ENCODE measurements around the gene THSD4. TPM values are rescaled to one million over a fixed set of nuclear protein-coding genes. Genes with fewer than 3 reads are reported as not detected.

Gene THSD4
- polyA plus RNA-seq, 2 of the 4 experiments (the other 2 are of a cell fraction) = 15.8 to 40.7 TPM

DNA sequence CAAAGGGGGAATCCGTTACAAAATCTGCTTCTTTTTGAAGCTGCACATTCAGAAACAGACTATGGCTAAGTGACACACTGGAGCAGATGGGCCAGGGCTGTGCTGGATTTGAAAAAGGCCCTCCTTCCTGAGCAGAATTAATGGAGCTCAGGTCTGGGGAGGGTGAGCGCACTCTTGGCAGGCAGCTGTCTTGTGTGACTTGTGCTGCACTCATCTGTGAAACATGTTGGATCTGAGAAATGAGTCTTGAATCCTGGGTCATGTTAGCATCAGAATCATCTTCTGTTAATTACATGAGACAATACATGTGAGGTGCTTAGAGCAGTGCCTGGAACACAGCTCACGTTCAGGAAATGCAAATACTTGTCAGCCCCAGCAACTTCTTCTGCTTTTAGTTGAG, 219.6 kb downstream of the THSD4 start:
- WGBS (ENCODE audit: missing lambda C conversion rate) = 84% methylated on average over 3 of the region's 3 CpGs
- DNase-seq (ENCODE audit: low read depth in 1 of 2, low spot score in 1 of 2) (no peak), ATAC-seq (no peak), FAIRE-seq (no peak)
- TF ChIP-seq NPAS2 (CRISPR knock-in tag; IDR thresholded peaks at IDR 0.05; ENCODE audit: borderline replicate concordance) (no peak), JUN (IDR thresholded peaks at IDR 0.05) (no peak), ZSCAN20 (CRISPR knock-in tag; IDR thresholded peaks at IDR 0.05) (no peak)
- Histone ChIP-seq H3K27ac (no peak overlapping the region), H3K4me1 (peaks cover 8% of the 10 kb centered on the region; the same call in 1 of the 3 replicates), H3K9me3 (no peaks in the 10 kb centered on the region), H3K4me3 (no peak overlapping the region), H3K4me2 (no peak overlapping the region)
- ChIA-PET CTCF (interaction anchor here (1.0 to 1.2 kb wide), 2 partner anchors 14 kb away, joined by 3 read pairs; no protein-coding TSS in a partner anchor), POLR2A (no interaction called here)

GRCh38 chr15:71335591-71335990, 220.3 kb downstream of the THSD4 start:
- TF ChIP-seq EP300 (IDR thresholded peaks at IDR 0.05) (no peak), RNF2 (IDR thresholded peaks at IDR 0.05; ENCODE audit: borderline replicate concordance, low read depth) (no peak), ZC3H11A (IDR thresholded peaks at IDR 0.05) (no peak), KDM1A (IDR thresholded peaks at IDR 0.05; ENCODE audit: low read depth) (no peak), RFX5 (IDR thresholded peaks at IDR 0.05) (no peak), FOSL2 (IDR thresholded peaks at IDR 0.05) (no peak), FOSL2 (CRISPR knock-in tag; IDR thresholded peaks at IDR 0.05) (no peak), BHLHE40 (IDR thresholded peaks at IDR 0.05; ENCODE audit: low read depth, low read length) (no peak), CBX8 (IDR thresholded peaks at IDR 0.05) (no peak), NFE2L2 (conservative IDR thresholded peaks at IDR 0.05; ENCODE audit: low read length) (no peak), CEBPB (IDR thresholded peaks at IDR 0.05) (no peak), TFCP2L1 (CRISPR knock-in tag; IDR thresholded peaks at IDR 0.05) (no peak), EHMT2 (IDR thresholded peaks at IDR 0.05; ENCODE audit: low read depth) (no peak), RCOR1 (IDR thresholded peaks at IDR 0.05; ENCODE audit: low read depth, low read length) (no peak), PHF8 (IDR thresholded peaks at IDR 0.05; ENCODE audit: borderline replicate concordance, low read depth) (no peak), POLR2AphosphoS2 (conservative IDR thresholded peaks at IDR 0.05; ENCODE audit: low read length) (no peak), MAZ (IDR thresholded peaks at IDR 0.05; ENCODE audit: borderline replicate concordance, low read depth, low read length) (no peak)
- TF ChIP-seq, protein P1, sequence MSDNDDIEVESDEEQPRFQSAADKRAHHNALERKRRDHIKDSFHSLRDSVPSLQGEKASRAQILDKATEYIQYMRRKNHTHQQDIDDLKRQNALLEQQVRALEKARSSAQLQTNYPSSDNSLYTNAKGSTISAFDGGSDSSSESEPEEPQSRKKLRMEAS (IDR thresholded peaks at IDR 0.05) = no peak
- ATAC-seq = no peak
- FAIRE-seq = no peak
- ChIA-PET CTCF (no interaction called here), POLR2A (no interaction called here)
- Histone ChIP-seq H3K9me3 (no peaks in the 10 kb centered on the region), H3K4me2 (no peak overlapping the region), H3K27ac (no peak overlapping the region), H3K4me1 (peaks cover 8% of the 10 kb centered on the region; the same call in 1 of the 3 replicates), H3K4me3 (no peak overlapping the region)
- WGBS (ENCODE audit: missing lambda C conversion rate) = 91% methylated on average over 3 of the region's 3 CpGs
- DNase-seq (ENCODE audit: low read depth in 1 of 2, low spot score in 1 of 2) = no peak

- POLR2A ChIA-PET = no interaction called here
- Histone ChIP-seq H3K9me3 (no peaks in the 10 kb centered on the region), H3K4me1 (peaks cover 8% of the 10 kb centered on the region; the same call in 1 of the 3 replicates), H3K4me3 (no peak overlapping the region), H3K4me2 (no peak overlapping the region), H3K27ac (no peak overlapping the region)
- DNase-seq (ENCODE audit: low read depth in 1 of 2, low spot score in 1 of 2) = no peak
- peak; percentile 65 for FAIRE-seq
- no peak for TF ChIP-seq JUNB (IDR thresholded peaks at IDR 0.05)
- no peak for TF ChIP-seq RARB (CRISPR knock-in tag; IDR thresholded peaks at IDR 0.05)
- no peak for TF ChIP-seq RCOR1 (IDR thresholded peaks at IDR 0.05; ENCODE audit: low read depth, low read length)
- TF ChIP-seq, protein P2, sequence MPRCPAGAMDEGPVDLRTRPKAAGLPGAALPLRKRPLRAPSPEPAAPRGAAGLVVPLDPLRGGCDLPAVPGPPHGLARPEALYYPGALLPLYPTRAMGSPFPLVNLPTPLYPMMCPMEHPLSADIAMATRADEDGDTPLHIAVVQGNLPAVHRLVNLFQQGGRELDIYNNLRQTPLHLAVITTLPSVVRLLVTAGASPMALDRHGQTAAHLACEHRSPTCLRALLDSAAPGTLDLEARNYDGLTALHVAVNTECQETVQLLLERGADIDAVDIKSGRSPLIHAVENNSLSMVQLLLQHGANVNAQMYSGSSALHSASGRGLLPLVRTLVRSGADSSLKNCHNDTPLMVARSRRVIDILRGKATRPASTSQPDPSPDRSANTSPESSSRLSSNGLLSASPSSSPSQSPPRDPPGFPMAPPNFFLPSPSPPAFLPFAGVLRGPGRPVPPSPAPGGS (IDR thresholded peaks at IDR 0.05) = no peak
- no peak for TF ChIP-seq MYC (IDR thresholded peaks at IDR 0.05; ENCODE audit: borderline replicate concordance, low read length)
- no peak for TF ChIP-seq ESRRA (IDR thresholded peaks at IDR 0.05; ENCODE audit: borderline replicate concordance, low read length)
- no peak for TF ChIP-seq FOXS1 (CRISPR knock-in tag; IDR thresholded peaks at IDR 0.05)
- no peak for TF ChIP-seq POLR2AphosphoS2 (conservative IDR thresholded peaks at IDR 0.05; ENCODE audit: low read length)
- no peak for TF ChIP-seq SMC3 (IDR thresholded peaks at IDR 0.05)
- TF ChIP-seq KDM5A (IDR thresholded peaks at IDR 0.05) = no peak
- TF ChIP-seq CBX8 (IDR thresholded peaks at IDR 0.05) = no peak
- no peak for TF ChIP-seq HDAC2 (IDR thresholded peaks at IDR 0.05)
- no peak for TF ChIP-seq CEBPB (IDR thresholded peaks at IDR 0.05)
- no peak for ATAC-seq
- WGBS (ENCODE audit: missing lambda C conversion rate) = 83% methylated on average over 3 of the region's 3 CpGs
- CTCF ChIA-PET = interaction anchor here (1.3 to 1.4 kb wide), 2 partner anchors 16 to 222 kb away, joined by 3 read pairs; partner anchors contain the start of gene THSD4
Measured at GRCh38 chr15:71336671-71337070, 221.4 kb downstream of the THSD4 start.

All from A549 (cell line).